H1 (cell line): Measurements from ENCODE around the gene MYOM1.

ENCODE experiments used
- CTCF ChIP-seq, 3 experiments: IDR thresholded peaks; 1 replicate in 2 of 3; 2 replicates in 1 of 3; pipeline versions ENCODE4 v1.5.1 to v1.6.1; 2011; ENCODE audit warnings: low read length in 3 of 3, mild to moderate bottlenecking in 3 of 3, inconsistent platforms in 2 of 3, low read depth in 1 of 3, moderate library complexity in 1 of 3; ENCODE audit not compliant: insufficient read depth in 1 of 3; ENCODE audit errors: control extremely low read depth in 1 of 3
- JUND ChIP-seq: IDR thresholded peaks from 2 replicates; pipeline ENCODE4 v1.6.1; 2011; ENCODE audit warnings: mild to moderate bottlenecking, improper control_type of control experiment, low read length
- MAFK ChIP-seq: IDR thresholded peaks from 2 replicates; pipeline ENCODE4 v1.6.1; 2012; ENCODE audit warnings: low read depth, mild to moderate bottlenecking, improper control_type of control experiment, low read length
- POLR2A ChIP-seq, 2 experiments: IDR thresholded peaks; 1 replicate in 1 of 2; 2 replicates in 1 of 2; pipeline ENCODE4 v1.6.1; 2011; ENCODE audit warnings: low read depth in 2 of 2, low read length in 2 of 2, mild to moderate bottlenecking in 2 of 2; ENCODE audit errors: control extremely low read depth in 1 of 2
- SIRT6 ChIP-seq: IDR thresholded peaks from one replicate; pipeline ENCODE4 v1.7.1; 2012; ENCODE audit warnings: low read length, inconsistent platforms

- no peak for TF ChIP-seq POLR2A (IDR thresholded peaks at IDR 0.05; ENCODE audit: control extremely low read depth in 1 of 2, low read depth in 2 of 2, low read length in 2 of 2)
- TF ChIP-seq SIRT6, result no peak
- TF ChIP-seq JUND, result no peak
- TF ChIP-seq CTCF (IDR thresholded peaks at IDR 0.05; ENCODE audit: control extremely low read depth in 1 of 3, insufficient read depth in 1 of 3, low read depth in 1 of 3, low read length in 3 of 3), result no peak
- TF ChIP-seq MAFK, result no peak
Observed at GRCh38 chr18:3171631-3172030, 48.1 kb downstream of the MYOM1 start.
